NCI-H748 treated with DMSO at 0.1 percent for 48 hours (cell line): Measurements from ENCODE around the gene CTXND1.

ENCODE experiments used
- DNase-seq: peaks from one replicate; lab custom pipeline; 2025; lab: John Stamatoyannopoulos, UW

CTXND1 gene

DNA sequence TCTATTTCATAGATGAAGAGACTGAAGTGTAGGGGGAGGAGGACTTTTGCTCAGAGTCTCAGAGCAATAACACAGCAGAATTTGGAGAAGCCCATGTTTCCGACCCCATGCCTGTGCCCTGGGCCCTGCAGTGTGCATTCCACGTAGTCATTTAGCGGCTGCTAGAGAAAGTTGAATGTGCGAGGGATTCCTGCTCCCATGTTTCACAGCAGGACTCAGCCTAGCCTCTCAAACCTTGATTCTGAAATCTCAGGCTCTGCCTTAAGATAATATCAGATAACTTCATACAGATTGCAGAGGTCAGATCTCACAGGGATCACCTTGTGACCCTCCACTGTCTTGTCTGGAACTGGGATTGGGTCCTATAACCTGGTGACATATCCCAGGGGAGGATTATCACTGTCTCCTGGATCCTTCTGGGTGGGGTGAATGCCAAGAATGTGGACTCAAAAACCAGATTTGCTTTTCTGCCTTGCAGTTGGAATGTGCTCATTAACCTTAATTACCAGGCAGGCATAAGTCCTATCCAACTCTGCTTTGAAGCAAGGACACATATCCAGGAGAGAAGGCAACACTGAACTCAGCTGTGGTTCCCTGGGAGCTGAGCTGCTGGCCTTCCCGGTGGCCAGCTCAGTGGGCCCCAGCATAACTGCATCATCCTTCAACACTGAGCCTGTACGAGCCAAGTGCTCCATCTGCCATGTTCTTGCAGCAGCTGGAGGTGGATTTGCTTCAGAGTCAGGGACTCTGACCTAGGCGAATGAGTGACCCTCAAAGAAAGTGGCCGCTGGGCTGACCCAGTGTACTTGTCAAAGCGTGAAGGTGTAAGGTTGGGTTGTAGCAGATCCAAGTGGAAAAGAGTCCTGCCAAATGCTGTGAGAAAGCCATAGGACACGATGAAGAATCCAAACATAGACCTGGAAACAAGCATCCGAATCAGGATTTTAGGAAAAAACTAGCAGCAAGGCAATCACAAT is 43.0 kb downstream of the CTXND1 start:
- no peak for DNase-seq

DNA sequence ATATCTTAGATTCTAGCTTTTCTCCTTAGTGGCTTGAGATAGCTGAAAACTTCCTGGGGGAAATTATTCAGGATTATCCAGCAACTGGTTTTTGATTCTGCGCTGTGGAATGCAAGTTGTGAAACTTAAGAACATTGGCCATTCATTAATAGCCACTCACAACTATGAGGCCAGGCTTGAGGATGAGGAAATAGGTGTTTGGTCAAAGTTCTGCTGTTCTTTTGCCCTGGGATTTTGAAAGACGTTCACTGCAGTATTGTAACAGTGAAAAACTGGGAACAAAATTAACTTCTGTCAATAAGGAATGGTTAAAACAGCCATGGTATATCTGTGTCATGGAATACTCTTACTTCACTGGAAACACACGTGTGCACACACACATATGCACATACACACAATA is 44.1 kb downstream of the CTXND1 start:
- no peak for DNase-seq

DNA sequence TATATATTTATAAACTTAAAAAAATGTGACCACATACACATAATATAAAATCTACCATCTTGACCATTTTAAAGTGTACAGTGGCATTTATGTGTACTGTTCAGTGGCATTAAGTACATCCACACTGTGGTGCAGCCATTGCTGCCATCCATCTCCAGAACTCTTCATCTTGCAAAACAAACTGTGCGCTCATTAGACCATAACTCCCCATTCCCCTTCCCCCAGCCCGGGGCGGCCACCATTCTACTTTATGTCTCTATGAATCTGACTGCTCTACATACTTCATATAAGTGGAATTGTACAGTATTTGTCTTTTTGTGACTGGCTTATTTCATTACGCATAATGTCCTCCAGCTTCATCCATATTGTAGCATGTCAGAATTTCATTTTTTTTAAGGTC is 47.8 kb downstream of the CTXND1 start:
- DNase-seq: no peak

GRCh38 chr15:80203361-80203885 is 48.6 kb downstream of the CTXND1 start:
- DNase-seq: no peak

- DNase-seq: no peak
Measured at GRCh38 chr15:80202641-80203360, 49.2 kb downstream of the CTXND1 start.

DNA sequence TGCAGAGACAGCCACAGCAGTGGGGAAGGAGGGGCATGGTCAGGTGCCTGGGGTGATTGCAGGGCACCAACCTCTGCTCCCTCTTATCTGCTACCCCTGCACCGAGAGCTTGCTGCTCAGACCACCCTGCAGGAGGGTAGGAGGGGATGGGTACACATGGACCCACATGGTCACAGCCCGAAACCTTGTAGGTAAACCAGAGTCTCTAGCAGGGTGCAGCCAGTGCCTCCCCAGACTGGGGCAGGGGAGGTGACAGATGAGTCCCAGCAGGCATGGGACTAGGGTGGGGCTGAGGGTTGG is 50.0 kb downstream of the CTXND1 start:
- DNase-seq: no peak

DNA sequence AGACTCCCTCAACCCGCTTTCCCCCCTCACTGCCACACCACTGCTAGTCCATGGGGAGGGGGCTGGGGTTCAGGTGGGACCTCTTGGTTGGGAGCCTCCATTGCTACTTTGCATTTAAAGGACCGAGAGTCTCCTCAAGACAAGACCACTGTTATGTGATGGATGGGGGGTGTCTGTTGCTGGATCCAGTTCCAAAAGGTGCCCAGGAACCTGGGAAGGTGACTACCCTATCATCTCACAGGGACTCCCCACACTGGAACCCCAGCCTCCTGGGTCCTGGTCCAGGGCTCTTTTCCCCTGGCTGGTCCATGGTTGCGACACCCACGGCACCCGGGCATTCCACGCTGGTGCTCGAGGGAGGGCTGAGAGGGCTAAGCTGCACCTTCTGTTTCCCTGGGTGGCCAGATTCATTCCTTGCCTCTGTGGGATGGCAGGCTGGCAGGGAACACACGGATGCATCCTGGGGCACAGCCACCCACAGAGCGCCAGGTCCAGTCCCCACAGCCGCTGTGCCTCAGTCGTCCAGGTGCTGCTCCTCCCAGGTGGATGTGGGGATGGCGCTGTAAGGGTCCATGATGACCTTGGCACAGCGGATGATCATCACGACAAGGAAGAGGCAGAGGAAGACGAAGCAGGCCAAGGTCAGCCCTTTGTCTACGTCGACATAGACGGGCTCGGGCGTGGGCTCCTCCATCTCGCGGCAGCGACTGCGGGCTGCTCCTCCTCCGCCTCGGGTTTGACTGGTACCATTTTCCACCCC is 50.6 kb downstream of the CTXND1 start:
- DNase-seq: no peak

DNA sequence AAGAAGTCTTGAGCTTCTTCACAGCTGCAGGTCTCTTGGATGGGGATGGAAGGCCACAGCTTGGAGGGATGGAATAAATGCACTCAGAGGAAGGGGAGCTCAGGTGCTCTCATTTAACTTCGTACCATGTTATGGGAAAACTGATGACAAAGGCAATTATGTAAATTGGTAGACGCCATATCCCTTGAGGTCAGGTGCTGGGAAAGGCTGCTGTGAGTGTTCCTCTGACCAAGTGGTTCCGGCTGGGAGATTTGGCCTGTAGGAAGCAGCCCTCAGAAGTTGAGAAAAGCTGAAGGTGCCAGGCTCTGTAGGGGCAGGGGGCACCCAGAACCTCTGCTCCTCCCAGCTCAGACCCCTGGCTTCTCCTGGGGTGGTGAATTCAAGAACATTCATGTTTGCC is 52.1 kb downstream of the CTXND1 start:
- no peak for DNase-seq

- no peak for DNase-seq
Measured at GRCh38 chr15:80199366-80199765, 52.6 kb downstream of the CTXND1 start.

DNA sequence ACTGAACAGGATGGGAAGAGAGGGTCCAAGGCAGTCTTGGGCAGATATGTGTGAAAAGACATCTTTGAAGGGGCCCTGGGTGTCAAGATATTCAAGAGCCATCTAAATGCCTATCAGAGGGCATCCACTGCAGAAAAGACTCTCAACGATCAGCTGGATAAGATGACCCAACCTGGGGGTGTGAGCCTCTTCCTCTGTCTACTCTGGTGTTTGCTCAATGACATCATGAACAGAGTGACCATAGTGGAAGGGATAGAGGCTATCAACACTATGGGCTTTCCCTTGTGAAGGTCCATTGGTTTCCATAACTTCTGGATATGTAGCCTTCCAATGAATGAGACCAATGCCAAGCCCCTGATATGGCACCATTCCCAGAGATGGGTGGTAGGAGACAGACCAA is 57.1 kb downstream of the CTXND1 start:
- DNase-seq: no peak

DNA sequence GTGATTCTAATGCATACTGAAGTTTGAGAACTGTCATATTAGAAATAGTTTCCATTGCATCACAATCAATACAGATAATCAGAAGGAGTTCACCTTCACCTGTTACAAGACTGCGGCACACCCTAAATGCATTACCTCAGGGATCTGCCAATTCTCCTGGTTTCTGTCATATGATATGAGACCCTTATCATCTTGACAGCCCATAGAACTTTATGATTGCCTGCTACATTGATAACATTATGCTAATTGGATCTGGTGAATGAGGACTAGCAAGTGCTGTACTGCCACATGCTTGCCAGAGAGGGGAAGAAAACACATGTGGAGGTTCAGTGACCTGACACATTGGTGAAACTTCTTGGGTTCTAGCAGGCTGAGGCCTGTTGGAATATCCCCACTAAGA is 57.8 kb downstream of the CTXND1 start:
- DNase-seq: no peak

DNA sequence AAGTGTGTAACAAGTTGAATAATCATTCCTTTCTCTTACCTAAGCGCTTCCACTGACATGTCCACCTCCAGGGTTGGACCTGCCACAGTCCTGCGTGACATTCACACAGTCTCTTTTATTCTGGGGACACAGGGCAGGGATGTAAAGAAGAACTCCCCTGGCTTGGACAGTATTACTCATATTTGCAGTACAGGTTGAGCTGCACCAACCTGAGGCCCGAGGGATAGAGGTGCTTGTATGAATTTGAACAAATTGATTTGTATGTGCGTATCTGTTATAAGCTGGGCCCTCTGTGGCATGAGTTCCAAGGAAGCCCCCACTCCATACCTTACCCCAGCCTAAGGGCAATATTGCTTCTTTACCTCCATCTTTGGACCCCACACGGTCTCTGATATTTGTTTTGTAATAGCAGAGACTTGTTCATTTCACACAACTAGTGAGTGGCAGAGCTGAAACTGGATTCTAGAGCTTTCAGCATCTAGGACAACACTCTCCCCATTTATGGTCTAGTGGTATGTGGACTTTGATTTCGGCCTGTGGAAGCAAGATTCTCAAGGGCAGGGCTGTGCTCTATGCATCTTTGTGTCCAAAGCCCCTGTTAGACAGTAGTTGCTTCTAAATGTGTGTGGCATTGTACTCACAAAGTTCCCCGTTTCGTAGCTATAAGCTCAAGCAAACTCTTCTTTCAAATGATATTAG is 60.0 kb downstream of the CTXND1 start:
- DNase-seq: no peak

- DNase-seq: no peak
Measured at GRCh38 chr15:80191198-80191597, 60.8 kb downstream of the CTXND1 start.

DNA sequence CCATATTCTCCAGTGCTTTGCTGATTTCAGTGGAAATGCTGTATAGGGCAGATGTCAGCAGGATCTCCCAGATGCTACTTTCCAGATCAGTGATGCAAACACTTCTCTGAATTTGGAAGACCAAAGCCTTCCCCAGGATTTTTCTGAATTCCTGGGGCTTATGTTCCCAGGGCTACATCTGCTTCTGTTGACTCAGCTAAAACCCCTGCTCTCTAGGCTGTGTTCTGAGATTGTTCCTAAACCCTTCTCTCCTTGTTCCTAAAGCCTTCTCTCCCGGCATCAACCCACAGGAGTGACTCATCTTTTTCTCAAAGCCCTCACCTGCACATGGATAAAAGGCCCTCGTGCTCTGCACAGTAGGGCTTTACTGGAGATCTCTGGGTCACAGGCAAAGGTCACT is 63.8 kb downstream of the CTXND1 start:
- no peak for DNase-seq

DNA sequence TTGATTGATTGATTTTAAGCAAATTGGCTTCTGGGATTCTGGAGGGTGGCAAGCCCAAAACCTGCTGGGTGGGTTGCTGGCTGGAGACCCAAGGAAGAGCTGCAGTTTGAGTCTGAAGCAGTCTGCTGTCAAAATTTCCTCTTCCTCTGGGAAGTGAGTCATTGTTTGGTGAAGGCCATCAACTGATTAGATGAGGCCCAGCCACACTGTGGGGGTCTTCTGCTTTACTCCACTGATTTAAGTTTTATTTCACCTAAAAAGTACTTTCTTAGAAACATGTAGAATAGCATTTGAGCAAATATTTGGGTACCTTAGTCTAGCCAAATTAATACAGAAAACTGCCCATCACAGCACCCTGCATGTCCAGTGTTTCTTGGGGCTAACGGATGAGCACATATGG is 65.4 kb downstream of the CTXND1 start:
- DNase-seq: no peak

DNA sequence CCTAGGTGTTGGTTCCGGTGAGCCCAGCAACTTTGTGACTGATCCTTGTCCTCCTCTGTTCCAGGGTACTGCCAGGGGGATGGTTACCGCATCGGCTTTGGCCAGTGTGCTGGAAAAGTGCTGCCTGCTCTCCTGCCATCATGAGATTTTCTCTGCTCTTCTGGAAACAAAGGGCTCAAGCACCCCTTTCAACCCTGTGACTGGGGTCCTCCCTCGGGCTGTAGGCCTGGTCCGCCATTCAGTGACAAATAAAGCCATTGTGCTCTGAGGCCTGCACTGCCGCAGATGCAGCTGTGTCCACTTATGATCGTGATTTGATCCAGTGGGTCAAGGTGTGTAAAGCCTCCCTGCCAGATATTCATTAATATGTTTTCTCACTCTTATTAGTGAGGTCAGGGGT is 65.9 kb downstream of the CTXND1 start:
- no peak for DNase-seq

DNA sequence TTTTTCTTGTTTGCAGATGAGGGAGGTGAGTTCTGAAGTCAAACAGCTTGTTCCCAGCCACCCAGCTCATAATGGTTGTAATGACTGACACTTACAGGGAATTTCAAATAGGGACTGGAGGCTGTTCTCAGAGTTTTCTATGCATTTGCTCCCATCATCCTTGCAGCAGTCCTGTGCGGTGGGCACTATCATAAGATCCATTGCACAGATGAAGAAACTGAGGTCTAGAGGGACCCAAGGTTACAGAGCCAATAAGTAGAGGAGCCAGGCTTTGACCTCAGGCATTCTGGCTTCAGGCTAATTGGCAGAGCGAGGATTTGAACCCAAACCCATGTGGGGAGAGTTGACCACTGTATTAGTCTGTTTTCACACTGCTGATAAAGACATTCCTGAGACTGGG is 66.9 kb downstream of the CTXND1 start:
- no peak for DNase-seq

GRCh38 chr15:80184554-80184953 is 67.5 kb downstream of the CTXND1 start:
- no peak for DNase-seq

GRCh38 chr15:80183886-80184285 is 68.1 kb downstream of the CTXND1 start:
- no peak for DNase-seq

DNA sequence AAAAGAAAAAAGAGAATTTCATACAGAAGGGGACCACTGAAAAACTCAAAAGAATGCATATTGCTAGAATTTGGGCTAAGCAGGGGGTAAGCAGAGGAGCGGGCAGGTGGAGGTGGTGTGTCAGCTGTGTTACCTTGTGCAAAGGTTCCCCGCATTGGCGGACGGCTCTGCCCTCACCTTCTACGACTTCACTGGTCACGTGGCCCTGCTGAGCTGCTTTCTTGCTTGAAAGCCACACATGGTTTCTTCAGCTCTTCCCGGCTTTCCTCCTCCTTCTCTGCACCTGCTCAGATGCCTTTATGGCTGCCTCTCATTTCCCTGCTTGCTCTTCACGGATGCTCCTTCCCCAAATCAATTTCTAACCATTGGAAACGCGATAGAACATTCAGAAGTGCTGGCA is 68.7 kb downstream of the CTXND1 start:
- DNase-seq: no peak

- DNase-seq: no peak
Measured at GRCh38 chr15:80182611-80183261, 69.3 kb downstream of the CTXND1 start.
